ENCODE results near the gene ADAM10. TPM values are rescaled to one million over a fixed set of nuclear protein-coding genes. Genes with fewer than 3 reads are reported as not detected.

ADAM10 gene
- total RNA-seq, 1 donor from 2014 or later = 190 TPM

- Mint-ChIP-seq H3K36me3 (no peaks in the 10 kb centered on the region), H3K27me3 (ENCODE audit: low read depth) (no peaks in the 10 kb centered on the region), H3K4me1 (peaks cover 54% of the 10 kb centered on the region), H3K9me3 (no peaks in the 10 kb centered on the region), H3K27ac (peak overlapping the region; percentile 87), H3K4me3 (no peak overlapping the region)
- TF ChIP-seq CTCF (IDR thresholded peaks at IDR 0.05; ENCODE audit: unreplicated experiment) = no peak
- DNase-seq (ENCODE audit: low spot score in 2 of 2, unreplicated experiment in 2 of 2) = peak in 1 of 2 experiments; percentile 35
Measured at GRCh38 chr15:58551084-58551763, 198.3 kb downstream of the ADAM10 start.

DNA sequence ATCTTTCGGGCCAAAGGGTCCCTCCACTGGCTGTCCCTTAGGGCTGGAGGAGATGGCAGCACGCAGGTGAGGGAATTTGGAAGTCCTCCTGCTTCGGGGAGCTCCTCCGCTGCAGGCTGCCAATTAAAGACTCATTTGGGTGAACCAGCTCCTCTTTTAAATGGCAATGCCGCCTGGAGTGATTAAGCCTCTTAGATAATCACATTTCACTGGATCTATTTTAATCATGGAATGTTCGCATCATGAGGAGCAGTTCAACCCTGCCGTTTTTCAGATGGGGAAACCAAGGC is 199.8 kb downstream of the ADAM10 start:
- H3K4me1 Mint-ChIP-seq = peaks cover 47% of the 10 kb centered on the region
- no peaks in the 10 kb centered on the region for H3K9me3 Mint-ChIP-seq
- TF ChIP-seq CTCF (IDR thresholded peaks at IDR 0.05; ENCODE audit: unreplicated experiment) = no peak
- DNase-seq (ENCODE audit: low spot score in 2 of 2, unreplicated experiment in 2 of 2) = no peak
- H3K4me3 Mint-ChIP-seq = no peak overlapping the region
- peak overlapping the region; percentile 76 for H3K27ac Mint-ChIP-seq
- no peaks in the 10 kb centered on the region for H3K36me3 Mint-ChIP-seq
- no peaks in the 10 kb centered on the region for H3K27me3 Mint-ChIP-seq (ENCODE audit: low read depth)

DNA sequence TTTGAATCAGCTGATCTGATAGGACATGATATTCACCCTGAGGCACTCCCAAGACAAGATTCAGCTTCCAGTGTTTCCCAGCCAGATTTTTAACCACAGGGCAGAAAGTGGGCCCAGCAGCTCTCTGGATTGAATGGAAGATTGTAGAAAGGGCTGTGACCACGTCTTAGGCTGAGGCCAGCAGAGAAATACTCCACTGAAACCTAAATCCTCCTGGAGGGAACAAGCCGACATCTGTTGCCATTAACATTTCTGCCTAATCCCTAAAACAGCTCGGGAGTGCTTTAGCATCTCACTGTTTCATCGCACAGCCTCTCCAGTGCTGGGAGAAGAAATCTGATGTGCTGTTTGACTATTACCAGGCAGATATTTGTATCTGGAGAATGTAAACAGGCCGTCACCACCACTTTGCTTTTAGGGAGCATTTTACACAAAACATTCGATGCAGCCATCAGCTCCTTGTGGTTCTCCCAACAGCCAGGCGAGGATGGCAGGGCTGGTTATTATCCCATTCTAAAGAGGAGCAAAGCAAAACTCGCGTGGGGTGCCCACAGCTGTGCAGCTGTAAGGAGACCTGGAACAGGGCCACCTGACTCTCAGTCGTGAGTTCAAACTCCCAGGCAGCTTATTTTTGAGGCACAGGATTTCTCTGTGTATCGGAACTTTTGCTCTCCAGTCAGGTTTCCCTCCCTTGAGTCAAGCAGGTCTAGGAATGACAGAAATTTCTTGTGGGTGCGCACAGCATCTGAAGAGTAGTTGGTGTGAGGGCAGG is 200.3 kb downstream of the ADAM10 start:
- TF ChIP-seq CTCF (IDR thresholded peaks at IDR 0.05; ENCODE audit: unreplicated experiment) = no peak
- H3K27me3 Mint-ChIP-seq (ENCODE audit: low read depth) = no peaks in the 10 kb centered on the region
- peak in 1 of 2 experiments; percentile 34 for DNase-seq (ENCODE audit: low spot score in 2 of 2, unreplicated experiment in 2 of 2)
- peaks cover 45% of the 10 kb centered on the region for H3K4me1 Mint-ChIP-seq
- no peaks in the 10 kb centered on the region for H3K36me3 Mint-ChIP-seq
- H3K9me3 Mint-ChIP-seq = no peaks in the 10 kb centered on the region
- H3K27ac Mint-ChIP-seq = peak overlapping the region; percentile 76
- no peak overlapping the region for H3K4me3 Mint-ChIP-seq

DNA sequence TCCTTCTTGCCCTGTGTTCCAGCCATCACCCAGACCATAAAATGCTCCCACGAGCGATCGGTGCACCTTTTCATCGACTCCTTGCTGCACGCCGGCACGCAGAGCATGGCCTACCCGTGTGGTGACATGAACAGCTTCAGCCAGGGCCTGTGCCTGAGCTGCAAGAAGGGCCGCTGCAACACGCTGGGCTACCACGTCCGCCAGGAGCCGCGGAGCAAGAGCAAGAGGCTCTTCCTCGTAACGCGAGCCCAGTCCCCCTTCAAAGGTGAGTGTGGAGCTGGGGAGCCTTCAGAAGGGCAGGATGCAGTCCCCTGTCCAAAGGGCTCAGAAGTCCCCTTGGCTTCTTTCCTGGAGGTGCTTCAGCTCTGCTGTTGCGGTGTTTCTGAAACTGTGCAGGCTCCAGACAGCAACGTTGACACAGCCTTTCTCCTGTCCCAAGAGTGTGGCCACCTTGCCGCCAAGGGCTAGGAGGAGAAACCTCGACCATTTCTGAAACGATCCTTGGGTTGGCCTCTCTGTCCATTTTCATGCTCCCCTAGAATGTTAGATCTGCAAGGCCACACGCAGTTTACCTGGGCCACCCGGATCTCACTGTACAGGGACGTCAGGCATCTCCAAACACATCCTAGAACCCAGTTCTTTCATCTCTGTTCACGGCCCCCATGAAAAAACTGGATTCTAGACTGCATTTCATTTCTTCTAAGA is 201.0 kb downstream of the ADAM10 start:
- Mint-ChIP-seq H3K27ac (peak overlapping the region; percentile 76), H3K27me3 (ENCODE audit: low read depth) (no peaks in the 10 kb centered on the region), H3K4me1 (peaks cover 41% of the 10 kb centered on the region), H3K36me3 (no peaks in the 10 kb centered on the region), H3K9me3 (no peaks in the 10 kb centered on the region), H3K4me3 (no peak overlapping the region)
- peak in 1 of 2 experiments; percentile 21 for DNase-seq (ENCODE audit: low spot score in 2 of 2, unreplicated experiment in 2 of 2)
- TF ChIP-seq CTCF (IDR thresholded peaks at IDR 0.05; ENCODE audit: unreplicated experiment) = no peak

DNA sequence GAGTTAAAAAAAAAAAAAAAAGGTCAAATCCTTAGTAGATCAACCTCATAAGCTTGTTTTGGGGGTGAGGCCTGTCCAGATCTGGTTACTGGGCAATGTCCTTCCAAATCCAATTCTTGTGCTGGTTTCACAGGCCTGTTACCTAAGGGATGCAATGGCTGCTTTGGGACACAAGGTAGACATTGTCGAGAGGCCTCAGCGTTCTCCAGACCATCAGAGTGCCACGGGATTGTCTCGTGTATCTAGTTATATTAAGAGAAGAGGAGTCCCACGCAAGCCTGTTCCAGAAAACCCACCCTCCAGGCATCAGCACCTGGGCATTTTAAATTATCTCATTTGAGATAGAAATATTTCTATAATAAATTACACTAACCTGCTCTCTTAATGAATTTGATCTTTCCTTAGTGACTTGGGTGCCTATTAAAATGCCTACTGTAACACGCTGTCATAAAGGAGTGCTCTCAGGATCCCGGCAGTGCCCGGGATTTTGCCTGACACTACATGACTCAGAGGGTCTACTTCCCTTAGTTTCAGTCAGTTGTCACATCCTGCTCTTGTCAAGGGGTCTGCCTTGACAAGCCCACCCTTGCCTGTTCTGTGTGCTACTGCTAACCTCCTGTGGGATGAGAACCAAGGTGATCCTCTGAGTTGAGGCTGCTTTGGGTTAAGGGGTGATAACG is 201.7 kb downstream of the ADAM10 start:
- Mint-ChIP-seq H3K4me3 (no peak overlapping the region), H3K27me3 (ENCODE audit: low read depth) (no peaks in the 10 kb centered on the region), H3K4me1 (peaks cover 40% of the 10 kb centered on the region), H3K36me3 (no peaks in the 10 kb centered on the region), H3K9me3 (no peaks in the 10 kb centered on the region), H3K27ac (no peak overlapping the region)
- no peak for DNase-seq (ENCODE audit: low spot score in 2 of 2, unreplicated experiment in 2 of 2)
- no peak for TF ChIP-seq CTCF (IDR thresholded peaks at IDR 0.05; ENCODE audit: unreplicated experiment)
